WTC11 (cell line): ENCODE results near the gene ABCG4. TPM values are rescaled to one million over a fixed set of nuclear protein-coding genes. Genes with fewer than 3 reads are reported as not detected.

Experiments used
- ATAC-seq: fragments of 200-7000 bp; cut with Tn5 transposase; 2 replicates; pipeline ENCODE4 v1.10.0; 2021; ENCODE audit warnings: mild to moderate bottlenecking, moderate library complexity
- CTCF ChIA-PET: fragments of 300-600 bp; sonication (Branson Sonifier 250); formaldehyde crosslinking; loops from one replicate; lab custom pipeline; 2021; ENCODE audit warnings: antibody characterized with exemption; lab: Charles Lee
- POLR2A ChIA-PET: fragments of 350-600 bp; sonication (Branson Sonifier 250); formaldehyde crosslinking; loops from one replicate; lab custom pipeline; 2021; ENCODE audit warnings: antibody characterized with exemption; lab: Charles Lee
- DNase-seq: peaks from one replicate; pipeline ENCODE4 v3.0.0; 2021; ENCODE audit warnings: low spot score
- H3K27ac Mint-ChIP-seq: 2 replicates; pipeline ENCODE4 v1.8.0; 2021; ENCODE audit warnings: mixed read lengths
- H3K27me3 Mint-ChIP-seq: 2 replicates; pipeline ENCODE4 v1.8.0; 2021; ENCODE audit warnings: low read depth, mild to moderate bottlenecking, moderate library complexity, mixed read lengths
- H3K36me3 Mint-ChIP-seq: 2 replicates; pipeline ENCODE4 v1.8.0; 2021; ENCODE audit warnings: mixed read lengths
- H3K4me1 Mint-ChIP-seq: 2 replicates; pipeline ENCODE4 v1.8.0; 2022; ENCODE audit warnings: mixed read lengths
- H3K4me3 Mint-ChIP-seq: 2 replicates; pipeline ENCODE4 v1.8.0; 2021; ENCODE audit warnings: mild to moderate bottlenecking, moderate library complexity, mixed read lengths
- H3K9me3 Mint-ChIP-seq: 2 replicates; pipeline ENCODE4 v1.8.0; 2021; ENCODE audit warnings: mixed read lengths
- AR ChIP-seq: fragments of 250-450 bp; sonication (Bioruptor Pico); IDR thresholded peaks from 2 replicates; pipeline ENCODE4 v1.9.0; 2021; ENCODE audit warnings: mild to moderate bottlenecking
- CREM ChIP-seq: sonication (generic); formaldehyde crosslinking; IDR thresholded peaks from 2 replicates; pipeline ENCODE4 v1.8.1; 2022; ENCODE audit warnings: mild to moderate bottlenecking, missing genetic modification reagents, moderate library complexity
- FOXK1 ChIP-seq: sonication (generic); formaldehyde crosslinking; IDR thresholded peaks from 2 replicates; pipeline ENCODE4 v1.8.0; 2022; ENCODE audit warnings: mild to moderate bottlenecking, moderate library complexity, missing genetic modification reagents
- FOXP4 ChIP-seq: sonication (generic); formaldehyde crosslinking; IDR thresholded peaks from 2 replicates; pipeline ENCODE4 v1.8.0; 2022; ENCODE audit warnings: mild to moderate bottlenecking, missing genetic modification reagents
- GTF2I ChIP-seq: fragments of 250-450 bp; sonication (Bioruptor Pico); conservative IDR thresholded peaks from 2 replicates; pipeline ENCODE4 v1.4.0; 2021; ENCODE audit warnings: mild to moderate bottlenecking
- MXD4 ChIP-seq: fragments of 250-450 bp; sonication (Bioruptor Pico); IDR thresholded peaks from 2 replicates; pipeline ENCODE4 v1.8.0; 2021; ENCODE audit warnings: mild to moderate bottlenecking, moderate library complexity, borderline replicate concordance
- MYBL2 ChIP-seq: sonication (generic); formaldehyde crosslinking; IDR thresholded peaks from 2 replicates; pipeline ENCODE4 v1.8.1; 2023; ENCODE audit warnings: mild to moderate bottlenecking, moderate library complexity, missing genetic modification reagents
- NFE2L1 ChIP-seq: sonication (generic); formaldehyde crosslinking; IDR thresholded peaks from 2 replicates; pipeline ENCODE4 v1.8.1; 2023; ENCODE audit warnings: missing genetic modification reagents
- NR2C2 ChIP-seq: sonication (generic); formaldehyde crosslinking; IDR thresholded peaks from 2 replicates; pipeline ENCODE4 v1.8.0; 2022; ENCODE audit warnings: mild to moderate bottlenecking, missing genetic modification reagents
- PRDM15 ChIP-seq: sonication (generic); formaldehyde crosslinking; IDR thresholded peaks from 2 replicates; pipeline ENCODE4 v1.8.0; 2022; ENCODE audit warnings: missing genetic modification reagents
- ZMAT4 ChIP-seq: fragments of 250-450 bp; sonication (Bioruptor Pico); IDR thresholded peaks from 2 replicates; pipeline ENCODE4 v1.9.0; 2021; ENCODE audit warnings: mild to moderate bottlenecking
- total RNA-seq: library from RNA; stranded (reverse); gene quantifications from 3 replicates; pipeline ENCODE4 v1.2.3, GENCODE V29; 2021
- TF ChIP-seq, protein P1 (sequence below): sonication (generic); formaldehyde crosslinking; IDR thresholded peaks from 2 replicates; pipeline ENCODE4 v1.8.1; 2022; ENCODE audit warnings: low read depth, missing genetic modification reagents, borderline replicate concordance
- TF ChIP-seq, protein P2 (sequence below): sonication (generic); formaldehyde crosslinking; IDR thresholded peaks from 2 replicates; pipeline ENCODE4 v1.8.1; 2022; ENCODE audit warnings: missing genetic modification reagents, borderline replicate concordance
- TF ChIP-seq, protein P3 (sequence below): sonication (generic); formaldehyde crosslinking; IDR thresholded peaks from 2 replicates; pipeline ENCODE4 v1.8.0; 2022; ENCODE audit warnings: mild to moderate bottlenecking, missing genetic modification reagents
- TF ChIP-seq, protein P4 (sequence below): sonication (generic); formaldehyde crosslinking; IDR thresholded peaks from 2 replicates; pipeline ENCODE4 v1.8.1; 2023; ENCODE audit warnings: mild to moderate bottlenecking, missing genetic modification reagents, moderate library complexity

The ABCG4 gene
- total RNA-seq, 1 experiment from 2014 or later = 4.4 TPM

- TF ChIP-seq, protein P1, sequence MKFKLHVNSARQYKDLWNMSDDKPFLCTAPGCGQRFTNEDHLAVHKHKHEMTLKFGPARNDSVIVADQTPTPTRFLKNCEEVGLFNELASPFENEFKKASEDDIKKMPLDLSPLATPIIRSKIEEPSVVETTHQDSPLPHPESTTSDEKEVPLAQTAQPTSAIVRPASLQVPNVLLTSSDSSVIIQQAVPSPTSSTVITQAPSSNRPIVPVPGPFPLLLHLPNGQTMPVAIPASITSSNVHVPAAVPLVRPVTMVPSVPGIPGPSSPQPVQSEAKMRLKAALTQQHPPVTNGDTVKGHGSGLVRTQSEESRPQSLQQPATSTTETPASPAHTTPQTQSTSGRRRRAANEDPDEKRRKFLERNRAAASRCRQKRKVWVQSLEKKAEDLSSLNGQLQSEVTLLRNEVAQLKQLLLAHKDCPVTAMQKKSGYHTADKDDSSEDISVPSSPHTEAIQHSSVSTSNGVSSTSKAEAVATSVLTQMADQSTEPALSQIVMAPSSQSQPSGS = no peak
- TF ChIP-seq AR = no peak
- TF ChIP-seq, protein P2, sequence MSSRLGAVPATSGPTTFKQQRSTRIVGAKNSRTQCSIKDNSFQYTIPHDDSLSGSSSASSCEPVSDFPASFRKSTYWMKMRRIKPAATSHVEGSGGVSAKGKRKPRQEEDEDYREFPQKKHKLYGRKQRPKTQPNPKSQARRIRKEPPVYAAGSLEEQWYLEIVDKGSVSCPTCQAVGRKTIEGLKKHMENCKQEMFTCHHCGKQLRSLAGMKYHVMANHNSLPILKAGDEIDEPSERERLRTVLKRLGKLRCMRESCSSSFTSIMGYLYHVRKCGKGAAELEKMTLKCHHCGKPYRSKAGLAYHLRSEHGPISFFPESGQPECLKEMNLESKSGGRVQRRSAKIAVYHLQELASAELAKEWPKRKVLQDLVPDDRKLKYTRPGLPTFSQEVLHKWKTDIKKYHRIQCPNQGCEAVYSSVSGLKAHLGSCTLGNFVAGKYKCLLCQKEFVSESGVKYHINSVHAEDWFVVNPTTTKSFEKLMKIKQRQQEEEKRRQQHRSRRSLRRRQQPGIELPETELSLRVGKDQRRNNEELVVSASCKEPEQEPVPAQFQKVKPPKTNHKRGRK (CRISPR knock-in tag) = no peak
- TF ChIP-seq MXD4 (CRISPR knock-in tag) = no peak
- TF ChIP-seq, protein P3, sequence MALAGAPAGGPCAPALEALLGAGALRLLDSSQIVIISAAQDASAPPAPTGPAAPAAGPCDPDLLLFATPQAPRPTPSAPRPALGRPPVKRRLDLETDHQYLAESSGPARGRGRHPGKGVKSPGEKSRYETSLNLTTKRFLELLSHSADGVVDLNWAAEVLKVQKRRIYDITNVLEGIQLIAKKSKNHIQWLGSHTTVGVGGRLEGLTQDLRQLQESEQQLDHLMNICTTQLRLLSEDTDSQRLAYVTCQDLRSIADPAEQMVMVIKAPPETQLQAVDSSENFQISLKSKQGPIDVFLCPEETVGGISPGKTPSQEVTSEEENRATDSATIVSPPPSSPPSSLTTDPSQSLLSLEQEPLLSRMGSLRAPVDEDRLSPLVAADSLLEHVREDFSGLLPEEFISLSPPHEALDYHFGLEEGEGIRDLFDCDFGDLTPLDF (CRISPR knock-in tag) = no peak
Observed at GRCh38 chr11:119188887-119189286, 40.0 kb downstream of the ABCG4 start (continued).

- ChIA-PET CTCF (interaction anchor here (1.0 to 1.2 kb wide), 2 partner anchors 17 to 25 kb away, joined by 3 to 6 read pairs; partner anchors contain the start of gene CBL), POLR2A (no interaction called here)
- ATAC-seq (peak; percentile 64), DNase-seq (no peak)
- TF ChIP-seq NR2C2 (CRISPR knock-in tag) (no peak), ZMAT4 (no peak), MYBL2 (no peak), FOXK1 (CRISPR knock-in tag) (no peak), FOXP4 (no peak), CREM (CRISPR knock-in tag) (no peak), PRDM15 (no peak), GTF2I (CRISPR knock-in tag) (no peak), NFE2L1 (no peak)
- TF ChIP-seq, protein P4, sequence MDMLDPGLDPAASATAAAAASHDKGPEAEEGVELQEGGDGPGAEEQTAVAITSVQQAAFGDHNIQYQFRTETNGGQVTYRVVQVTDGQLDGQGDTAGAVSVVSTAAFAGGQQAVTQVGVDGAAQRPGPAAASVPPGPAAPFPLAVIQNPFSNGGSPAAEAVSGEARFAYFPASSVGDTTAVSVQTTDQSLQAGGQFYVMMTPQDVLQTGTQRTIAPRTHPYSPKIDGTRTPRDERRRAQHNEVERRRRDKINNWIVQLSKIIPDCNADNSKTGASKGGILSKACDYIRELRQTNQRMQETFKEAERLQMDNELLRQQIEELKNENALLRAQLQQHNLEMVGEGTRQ (CRISPR knock-in tag) = no peak
- Mint-ChIP-seq H3K27me3 (no peaks in the 10 kb centered on the region; the same call in 1 of the 2 replicates), H3K36me3 (no peaks in the 10 kb centered on the region), H3K9me3 (no peaks in the 10 kb centered on the region), H3K4me3 (no peak overlapping the region), H3K27ac (no peak overlapping the region), H3K4me1 (no peaks in the 10 kb centered on the region)
Observed at GRCh38 chr11:119189393-119189792, 40.5 kb downstream of the ABCG4 start.
